ENCODE measurements around the gene COL18A1. TPM values are rescaled to one million over a fixed set of nuclear protein-coding genes. Genes with fewer than 3 reads are reported as not detected.

COL18A1 gene
- total RNA-seq, 1 donor from 2014 or later, result 266 TPM

DNA sequence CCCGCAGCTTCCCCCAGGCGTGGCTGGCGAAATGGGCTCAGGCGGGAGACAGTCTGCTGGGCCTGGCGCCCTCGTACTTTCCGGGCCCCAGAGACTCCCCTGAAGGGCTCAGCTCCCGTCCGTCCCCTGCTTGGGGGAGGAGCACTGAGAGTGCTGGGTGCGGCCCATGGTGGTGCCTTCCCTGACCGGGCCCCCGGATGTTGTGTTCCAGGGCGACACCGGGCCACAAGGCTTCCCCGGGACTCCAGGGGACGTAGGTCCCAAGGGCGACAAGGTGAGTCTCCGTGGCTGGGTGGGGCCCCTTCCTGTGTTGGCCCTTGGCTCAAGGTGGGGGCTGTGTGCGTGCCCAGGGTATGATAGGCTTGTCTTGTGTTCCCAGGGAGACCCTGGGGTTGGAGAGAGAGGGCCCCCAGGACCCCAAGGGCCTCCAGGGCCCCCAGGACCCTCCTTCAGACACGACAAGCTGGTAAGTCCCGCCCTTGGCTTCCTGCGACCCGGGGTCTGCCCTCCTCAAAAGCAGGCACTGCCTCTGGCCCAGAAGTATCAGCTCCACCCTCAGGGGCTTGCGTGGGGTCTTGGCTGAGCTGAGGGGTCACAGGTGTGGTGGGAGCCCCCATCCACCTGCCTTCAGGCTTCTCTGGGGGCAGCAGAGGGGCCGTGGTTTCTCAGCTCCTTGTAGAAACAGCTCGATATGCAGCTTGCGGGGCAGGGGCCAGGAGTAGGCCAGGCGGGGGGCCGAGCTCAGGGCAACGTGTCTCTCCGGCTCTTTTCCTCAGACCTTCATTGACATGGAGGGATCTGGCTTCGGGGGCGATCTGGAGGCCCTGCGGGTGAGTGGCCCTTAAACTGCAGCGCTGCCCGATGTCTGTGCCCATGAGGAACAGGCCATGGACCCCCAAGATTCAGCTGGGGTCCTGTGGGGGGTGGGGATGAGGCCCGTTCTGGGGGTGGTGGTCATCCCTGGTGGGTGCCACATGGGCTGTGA lies 75.0 kb downstream of the COL18A1 start:
- DNase-seq (ENCODE audit: low spot score), result no peak

DNA sequence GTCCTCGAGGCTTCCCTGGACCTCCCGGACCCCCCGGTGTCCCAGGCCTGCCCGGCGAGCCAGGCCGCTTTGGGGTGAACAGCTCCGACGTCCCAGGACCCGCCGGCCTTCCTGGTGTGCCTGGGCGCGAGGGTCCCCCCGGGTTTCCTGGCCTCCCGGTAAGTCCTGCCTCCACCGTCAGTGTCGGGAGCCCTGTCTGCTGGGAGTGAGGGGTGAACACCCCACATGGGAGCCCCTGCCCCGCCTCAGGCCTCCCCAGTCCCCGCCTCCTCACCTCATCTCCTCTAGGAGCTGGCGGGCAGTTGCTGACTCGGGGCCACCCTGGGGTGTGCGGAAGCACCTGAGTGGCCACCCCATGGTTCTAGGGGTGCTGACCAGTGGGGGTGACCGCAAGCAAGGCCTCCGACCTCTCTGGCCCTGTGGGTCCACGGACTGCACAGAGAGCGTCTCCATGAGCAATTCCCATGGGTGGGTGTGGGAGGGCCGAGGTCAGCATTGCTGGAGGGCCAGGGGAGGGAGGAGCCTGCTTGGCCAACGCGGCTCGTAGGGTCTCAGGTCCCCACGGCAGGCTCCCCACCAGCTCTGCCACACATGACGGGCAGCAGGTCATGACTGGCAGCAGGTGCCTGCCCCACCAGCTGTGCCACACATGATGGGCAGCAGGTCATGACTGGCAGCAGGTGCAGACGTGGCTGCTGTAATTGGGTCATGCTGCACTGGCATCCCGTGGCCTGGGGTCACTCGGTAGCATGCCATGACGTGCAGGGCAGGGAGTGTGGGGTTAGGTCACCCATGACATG lies 75.9 kb downstream of the COL18A1 start:
- no peak for DNase-seq (ENCODE audit: low spot score)

- no peak for DNase-seq (ENCODE audit: low spot score)
Observed at GRCh38 chr21:45481566-45481965, 76.6 kb downstream of the COL18A1 start.

DNA sequence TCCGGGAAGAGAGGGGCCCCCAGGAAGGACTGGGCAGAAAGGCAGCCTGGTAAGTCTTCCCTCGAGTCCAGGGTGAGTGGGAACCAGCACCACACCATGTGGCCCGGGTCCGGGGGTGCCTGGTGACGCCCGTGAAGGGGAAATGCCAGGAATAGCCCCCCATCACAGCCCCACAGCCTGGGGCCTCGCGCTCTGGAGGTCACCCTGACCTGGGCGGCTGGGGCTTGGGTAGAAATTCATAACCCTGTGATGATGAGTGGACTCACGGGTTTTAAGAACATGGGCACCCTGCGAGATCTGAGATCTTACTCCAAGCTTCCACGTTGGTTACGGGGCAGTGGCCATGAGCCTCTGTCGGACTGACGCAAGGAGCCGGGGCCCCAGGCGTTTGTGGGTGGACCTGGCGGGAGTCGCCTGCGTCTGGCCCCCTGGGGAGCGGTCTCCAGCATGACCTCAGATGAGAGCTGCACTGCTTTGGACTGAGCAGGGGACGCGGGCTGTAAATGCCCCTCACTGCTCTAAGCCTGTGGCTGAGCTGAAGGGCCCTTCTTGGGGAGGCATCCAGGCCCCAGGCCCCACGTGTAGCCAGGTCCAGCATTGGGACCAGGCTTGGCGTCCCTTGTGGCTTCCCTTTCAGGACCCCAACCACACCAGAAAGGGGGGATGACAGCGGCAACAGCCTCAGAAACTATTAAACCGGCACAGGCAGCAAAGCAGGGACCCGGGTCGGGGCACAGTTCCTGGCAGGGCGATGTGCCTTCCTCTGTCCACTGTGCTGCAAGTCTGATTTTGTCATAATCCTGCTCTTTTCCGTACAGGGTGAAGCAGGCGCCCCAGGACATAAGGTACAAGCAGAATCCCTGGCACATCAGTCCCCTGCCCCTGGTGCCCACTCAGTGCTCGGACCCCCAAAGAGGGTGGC lies 77.3 kb downstream of the COL18A1 start:
- DNase-seq (ENCODE audit: low spot score), result no peak

GRCh38 chr21:45482899-45483821 lies 78.2 kb downstream of the COL18A1 start:
- no peak for DNase-seq (ENCODE audit: low spot score)

DNA sequence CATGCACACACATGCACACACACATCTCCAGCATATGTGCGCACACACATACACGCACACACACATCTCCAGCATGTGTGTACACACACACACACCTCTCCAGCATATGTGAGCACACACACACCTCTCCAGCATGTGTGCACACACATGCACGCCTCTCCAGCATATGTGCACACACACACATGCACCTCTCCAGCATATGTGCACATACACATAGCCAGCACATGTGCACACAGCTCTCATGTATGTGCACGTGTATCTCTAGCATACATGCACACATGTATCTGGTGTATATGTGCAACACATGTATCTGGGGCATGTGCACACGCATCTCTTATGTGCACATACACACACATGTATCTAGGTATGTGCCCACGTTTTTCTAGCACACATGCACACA lies 79.4 kb downstream of the COL18A1 start:
- no peak for DNase-seq (ENCODE audit: low spot score)

GRCh38 chr21:45485686-45486442 lies 80.9 kb downstream of the COL18A1 start:
- no peak for DNase-seq (ENCODE audit: low spot score)

DNA sequence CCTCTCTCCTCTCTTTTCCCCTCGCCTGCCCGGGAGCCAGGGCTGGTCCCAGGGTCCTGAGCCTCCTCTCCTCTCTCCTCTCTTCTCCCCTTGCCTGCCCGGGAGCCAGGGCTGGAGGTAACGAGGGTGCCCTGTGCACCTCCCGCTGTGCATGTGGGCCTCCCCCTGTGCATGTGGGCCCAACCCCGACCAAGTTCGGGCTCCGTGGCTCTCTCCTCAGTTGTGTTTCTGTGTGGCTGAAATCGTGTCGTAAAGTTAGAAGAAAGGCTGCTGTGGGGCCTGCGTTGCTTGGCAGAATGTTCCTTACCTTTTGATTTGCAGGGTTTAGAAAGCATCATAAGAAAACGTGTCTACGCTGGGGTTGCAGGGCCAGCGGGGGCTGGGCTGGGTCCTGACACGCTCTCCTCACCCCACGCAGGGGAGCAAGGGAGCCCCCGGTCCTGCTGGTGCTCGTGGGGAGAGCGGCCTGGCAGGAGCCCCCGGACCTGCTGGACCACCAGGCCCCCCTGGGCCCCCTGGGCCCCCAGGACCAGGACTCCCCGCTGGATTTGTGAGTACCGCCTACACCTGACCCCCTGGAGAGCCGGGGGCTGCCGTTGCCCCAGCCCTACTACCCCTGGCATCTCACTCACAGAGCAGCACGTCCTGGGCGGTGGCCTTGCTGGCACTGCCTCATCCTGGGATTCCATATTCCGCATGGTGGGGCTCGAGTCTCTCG lies 81.6 kb downstream of the COL18A1 start:
- no peak for DNase-seq (ENCODE audit: low spot score)

- DNase-seq (ENCODE audit: low spot score), result no peak
Observed at GRCh38 chr21:45487161-45487806, 82.3 kb downstream of the COL18A1 start.

- no peak for DNase-seq (ENCODE audit: low spot score)
Observed at GRCh38 chr21:45487891-45488600, 83.1 kb downstream of the COL18A1 start.

DNA sequence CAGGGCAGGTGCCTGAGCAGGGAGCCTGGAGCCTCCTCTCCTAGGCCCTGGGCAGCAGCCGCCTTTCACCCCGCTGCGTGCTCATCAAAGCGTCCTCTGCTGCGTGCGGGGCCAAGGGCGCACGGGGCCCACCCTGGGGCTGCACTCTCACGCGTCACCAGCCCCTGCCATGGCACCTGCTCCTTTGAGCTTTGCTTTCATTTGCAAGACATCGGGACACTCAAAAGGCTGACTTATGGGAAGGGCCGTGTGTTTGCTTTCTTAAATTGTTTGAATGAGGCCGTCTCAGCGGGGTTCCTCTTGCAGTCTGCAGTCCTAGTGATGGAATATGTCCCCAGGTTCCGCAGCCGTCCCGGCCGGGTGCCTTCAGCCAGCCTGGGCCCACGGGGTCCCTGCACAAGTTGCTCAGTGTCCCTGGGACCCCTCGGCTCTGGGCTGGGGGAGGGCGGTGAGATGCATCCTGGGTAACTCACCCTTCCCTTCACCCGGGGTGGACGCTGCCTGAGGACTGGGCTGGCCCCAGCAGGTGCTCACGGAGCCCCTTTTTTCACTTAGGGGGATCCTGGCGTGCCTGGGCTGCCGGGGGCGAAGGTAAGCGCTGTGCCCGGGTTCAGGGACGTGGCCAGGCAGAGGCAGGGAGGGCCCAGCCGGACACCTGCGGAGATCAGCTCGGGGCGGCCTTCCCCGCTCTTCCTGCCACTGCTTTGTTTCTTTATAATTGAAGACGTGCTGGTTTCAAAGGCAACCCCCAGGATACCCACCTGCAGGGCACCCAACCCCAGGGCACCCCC lies 84.2 kb downstream of the COL18A1 start:
- DNase-seq (ENCODE audit: low spot score), result no peak

- no peak for DNase-seq (ENCODE audit: low spot score)
Observed at GRCh38 chr21:45489722-45489982, 84.7 kb downstream of the COL18A1 start.

GRCh38 chr21:45490049-45490731 lies 85.2 kb downstream of the COL18A1 start:
- DNase-seq (ENCODE audit: low spot score), result no peak

- DNase-seq (ENCODE audit: low spot score), result no peak
Observed at GRCh38 chr21:45491056-45491455, 86.1 kb downstream of the COL18A1 start.

DNA sequence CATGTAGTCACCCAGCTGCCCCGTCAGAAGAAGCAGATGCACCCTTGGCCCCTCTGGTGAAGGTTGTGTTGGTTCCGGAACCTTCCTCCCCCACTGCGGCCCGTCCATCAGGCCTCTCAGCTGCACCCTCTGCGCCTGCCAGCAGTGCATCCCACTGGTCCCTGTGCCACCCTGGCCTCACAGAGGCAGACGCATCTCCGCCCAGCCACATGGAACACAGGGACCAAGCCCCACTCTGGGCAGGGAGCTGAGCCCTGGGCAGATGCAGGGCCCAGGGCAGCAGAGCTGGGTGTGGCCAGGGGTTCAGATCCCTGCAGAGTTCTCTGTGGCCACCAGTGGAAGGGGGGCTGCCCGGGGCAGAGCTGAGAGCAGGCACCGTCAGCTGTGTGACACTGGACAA lies 86.7 kb downstream of the COL18A1 start:
- DNase-seq (ENCODE audit: low spot score), result no peak

- no peak for DNase-seq (ENCODE audit: low spot score)
Observed at GRCh38 chr21:45492765-45493164, 87.8 kb downstream of the COL18A1 start.
